ENCODE data around the gene DEDD2. TPM values are rescaled to one million over a fixed set of nuclear protein-coding genes. Genes with fewer than 3 reads are reported as not detected.

DEDD2 gene
- total and polyA plus RNA-seq, 4 donors: 16.4 to 33.8 (median 19.7) TPM

DNA sequence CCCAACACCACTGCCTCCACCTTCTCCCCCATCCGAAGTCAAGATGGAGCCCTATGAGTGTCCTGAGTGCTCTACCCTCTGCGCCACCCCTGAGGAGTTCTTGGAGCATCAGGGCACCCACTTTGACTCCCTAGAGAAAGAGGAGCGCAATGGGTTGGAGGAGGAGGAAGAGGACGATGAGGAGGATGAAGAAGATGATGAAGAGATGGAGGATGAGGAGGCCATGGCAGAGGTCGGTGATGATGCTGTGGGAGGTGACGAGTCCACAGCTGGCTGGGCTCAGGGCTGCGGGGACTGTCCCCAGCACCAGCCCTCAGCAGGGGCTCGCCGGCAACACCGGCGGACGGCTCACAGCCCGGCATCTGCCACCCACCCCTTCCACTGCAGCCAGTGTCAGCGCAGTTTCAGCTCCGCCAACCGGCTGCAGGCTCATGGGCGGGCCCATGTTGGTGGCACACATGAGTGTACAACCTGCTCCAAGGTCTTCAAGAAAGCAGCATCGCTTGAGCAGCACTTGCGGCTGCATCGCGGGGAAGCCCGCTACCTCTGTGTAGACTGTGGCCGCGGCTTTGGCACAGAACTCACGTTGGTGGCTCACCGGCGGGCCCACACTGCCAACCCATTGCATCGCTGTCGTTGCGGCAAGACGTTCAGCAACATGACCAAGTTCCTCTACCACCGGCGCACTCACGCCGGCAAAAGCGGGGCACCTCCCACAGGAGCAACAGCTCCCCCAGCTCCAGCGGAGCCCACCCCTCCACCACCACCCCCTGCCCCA, 7.7 kb upstream of the DEDD2 start:
- Histone ChIP-seq H3K4me3 (ENCODE audit: low read length in 2 of 2) (no peak overlapping the region), H3K4me1 (ENCODE audit: control insufficient read depth in 1 of 2, insufficient read depth in 2 of 2, low read length in 2 of 2) (no peaks in the 10 kb centered on the region), H3K36me3 (ENCODE audit: control insufficient read depth in 1 of 2, insufficient read depth in 2 of 2, low read length in 1 of 2) (peaks cover 0 to 16% of the 10 kb centered on the region in 2 donors), H3K27ac (ENCODE audit: low read depth in 1 of 2, low read length in 2 of 2) (no peak overlapping the region), H3K27me3 (ENCODE audit: control insufficient read depth in 1 of 2, insufficient read depth in 2 of 2, low read length in 1 of 2) (no peaks in the 10 kb centered on the region), H3K9me3 (ENCODE audit: control insufficient read depth, low read length) (no peaks in the 10 kb centered on the region)
- DNase-seq: no peak
- intact Hi-C loops (cut with DNase I): no loop called here
- ATAC-seq (ENCODE audit: low FRiP score): no peak
- WGBS, 2 donors: 95 to 96% methylated on average over 36 to 37 of the region's 37 CpGs

DNA sequence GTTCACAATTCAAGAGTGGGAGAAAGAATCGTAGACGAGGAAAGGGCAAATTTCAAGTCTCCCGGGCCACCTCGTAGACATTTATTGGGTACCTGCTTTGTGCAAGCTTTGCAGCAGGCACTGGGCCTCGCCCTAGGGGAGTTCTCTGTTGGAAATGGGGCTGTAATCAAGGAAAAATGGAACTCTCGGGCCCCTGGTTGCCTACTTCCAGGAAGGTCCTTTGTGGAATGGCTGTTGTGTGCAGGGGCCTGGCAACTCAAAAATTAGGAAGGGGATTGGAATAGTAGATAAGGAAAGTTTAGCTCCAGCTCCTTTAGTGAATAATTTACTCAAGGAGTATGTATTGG, 3.2 kb upstream of the DEDD2 start:
- Histone ChIP-seq H3K9me3 (ENCODE audit: control insufficient read depth, low read length) (no peaks in the 10 kb centered on the region), H3K36me3 (ENCODE audit: control insufficient read depth in 1 of 2, insufficient read depth in 2 of 2, low read length in 1 of 2) (peaks cover 0 to 7% of the 10 kb centered on the region in 2 donors), H3K4me1 (ENCODE audit: control insufficient read depth in 1 of 2, insufficient read depth in 2 of 2, low read length in 2 of 2) (no peaks in the 10 kb centered on the region), H3K27ac (ENCODE audit: low read depth in 1 of 2, low read length in 2 of 2) (no peak overlapping the region), H3K27me3 (ENCODE audit: control insufficient read depth in 1 of 2, insufficient read depth in 2 of 2, low read length in 1 of 2) (no peaks in the 10 kb centered on the region), H3K4me3 (ENCODE audit: low read length in 2 of 2) (peak overlapping the region; percentile 51 to 65)
- 1% methylated on average over 6 of the region's 6 CpGs for WGBS, 2 donors
- DNase-seq (no peak), ATAC-seq (ENCODE audit: low FRiP score) (no peak)
- intact Hi-C loops (cut with DNase I): no loop called here

DNA sequence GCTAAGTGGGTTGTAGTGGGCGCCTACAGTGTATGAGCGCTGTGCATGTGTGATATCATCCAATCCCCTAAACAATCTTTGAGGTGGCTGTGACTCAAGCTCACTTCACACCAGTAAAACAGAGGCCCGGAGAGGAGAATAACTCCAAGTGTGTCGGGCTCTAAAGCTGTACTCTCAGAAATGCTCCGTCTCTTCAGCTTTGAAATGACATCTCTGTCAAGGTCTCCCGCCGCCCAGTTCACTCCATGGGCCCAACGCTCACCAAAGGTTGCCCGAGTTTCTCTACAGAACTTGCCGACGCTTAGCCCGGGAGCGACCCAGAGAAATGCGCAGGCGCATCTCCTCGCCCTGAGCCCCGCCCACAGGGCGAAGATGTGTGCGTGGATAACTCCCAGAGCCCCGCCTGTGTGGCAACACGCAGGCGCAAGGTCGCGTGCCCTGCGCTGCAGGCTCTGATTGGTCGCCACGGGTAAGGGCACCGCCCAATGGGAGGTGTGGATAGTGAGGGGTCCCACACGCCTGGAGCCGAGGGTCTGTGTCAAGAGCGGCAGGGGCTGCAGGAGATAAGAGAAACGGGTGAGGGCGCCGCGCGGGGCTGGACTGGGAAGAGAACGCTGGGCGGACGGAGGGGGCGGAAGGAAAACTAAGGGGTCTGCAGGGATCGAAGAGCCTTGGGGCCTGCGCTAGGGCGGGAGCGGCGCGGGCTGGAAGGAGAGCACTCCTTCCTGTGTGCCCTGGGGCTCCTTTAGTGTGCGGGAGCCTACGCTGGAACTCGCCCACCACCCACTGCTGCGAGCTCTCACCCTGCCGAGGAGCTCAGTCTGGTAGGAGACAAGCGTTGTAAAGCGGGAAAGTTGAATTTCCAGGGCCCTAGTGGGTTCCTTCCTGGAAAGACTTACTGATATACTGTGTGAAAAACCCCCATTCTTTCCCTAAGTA, 2.6 kb upstream of the DEDD2 start, which contains the start of gene ZNF526:
TSS of gene ZNF526 (plus strand) at position 501 of the 939 bp plus-strand sequence. CDS start 4,092 bp downstream, outside the sequence.
- WGBS, 2 donors: 0 to 1% methylated on average over 52 to 53 of the region's 53 CpGs
- Histone ChIP-seq H3K9me3 (ENCODE audit: control insufficient read depth, low read length) (no peaks in the 10 kb centered on the region), H3K4me3 (ENCODE audit: low read length in 2 of 2) (peak within 1 kb of the TSS; percentile 51 to 65), H3K4me1 (ENCODE audit: control insufficient read depth in 1 of 2, insufficient read depth in 2 of 2, low read length in 2 of 2) (no peaks in the 10 kb centered on the region), H3K27ac (ENCODE audit: low read depth in 1 of 2, low read length in 2 of 2) (peak within 1 kb of the TSS; percentile 8 to 65), H3K36me3 (ENCODE audit: control insufficient read depth in 1 of 2, insufficient read depth in 2 of 2, low read length in 1 of 2) (peaks cover 0 to 6% of the 10 kb centered on the region in 2 donors), H3K27me3 (ENCODE audit: control insufficient read depth in 1 of 2, insufficient read depth in 2 of 2, low read length in 1 of 2) (no peaks in the 10 kb centered on the region)
- peak; percentile 98 to 99 for DNase-seq
- ATAC-seq (ENCODE audit: low FRiP score): peak; percentile 95
- intact Hi-C loops (cut with DNase I): no loop called here

DNA sequence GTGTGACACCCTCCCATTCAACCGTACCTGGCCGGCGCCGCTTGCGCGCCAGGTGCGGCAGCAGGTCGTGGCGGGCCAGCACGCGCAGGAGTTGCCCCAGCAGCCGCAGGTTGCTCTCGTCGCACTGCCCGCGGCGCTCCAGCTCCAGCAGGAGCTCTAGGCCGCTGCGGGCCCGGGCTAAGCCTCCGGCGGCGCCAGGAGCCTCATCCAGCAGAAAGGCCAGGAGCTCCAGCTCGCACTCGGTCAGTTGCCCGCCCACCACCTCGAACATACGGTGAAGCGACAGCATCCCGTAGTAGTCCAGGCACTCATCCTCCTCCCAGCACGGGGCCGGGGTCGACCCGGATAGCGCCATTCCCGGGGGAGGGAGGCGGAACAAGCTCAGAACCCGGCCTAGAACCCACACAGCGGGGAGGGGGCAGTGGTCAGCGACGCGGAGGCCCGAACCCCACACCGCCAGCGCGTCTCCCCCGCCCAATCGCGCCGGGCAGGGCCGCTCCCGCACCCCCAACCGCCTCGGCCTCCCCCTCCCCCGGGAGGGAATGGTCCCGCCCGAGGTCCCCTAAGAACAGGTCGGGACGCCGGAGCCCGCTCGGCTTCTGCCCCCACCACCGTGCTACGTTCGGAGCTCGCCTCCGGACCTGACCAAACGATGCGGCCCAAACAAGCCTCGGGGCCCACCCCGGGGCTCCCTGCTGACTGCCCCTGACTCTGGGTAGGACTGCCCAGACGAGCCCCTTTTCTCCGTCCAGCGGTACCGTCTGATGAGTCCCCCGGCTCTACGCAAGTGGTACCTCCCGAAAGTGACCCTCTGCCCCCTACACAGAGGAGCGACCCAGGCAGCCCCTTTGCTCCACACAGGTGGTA, 591 bp downstream of the DEDD2 start:
- no peaks in the 10 kb centered on the region for H3K27me3 ChIP-seq (ENCODE audit: control insufficient read depth in 1 of 2, insufficient read depth in 2 of 2, low read length in 1 of 2)
- H3K36me3 ChIP-seq (ENCODE audit: control insufficient read depth in 1 of 2, insufficient read depth in 2 of 2, low read length in 1 of 2): no peaks in the 10 kb centered on the region
- H3K9me3 ChIP-seq (ENCODE audit: control insufficient read depth, low read length): no peaks in the 10 kb centered on the region
- WGBS, 2 donors: 1 to 2% methylated on average over 72 to 79 of the region's 79 CpGs
- ATAC-seq (ENCODE audit: low FRiP score) (peak; percentile 46), DNase-seq (peak; percentile 74 to 84)
- intact Hi-C loops (cut with DNase I): no loop called here
- no peaks in the 10 kb centered on the region for H3K4me1 ChIP-seq (ENCODE audit: control insufficient read depth in 1 of 2, insufficient read depth in 2 of 2, low read length in 2 of 2)
- peak overlapping the region; percentile 44 to 70 for H3K4me3 ChIP-seq (ENCODE audit: low read length in 2 of 2)
- H3K27ac ChIP-seq (ENCODE audit: low read depth in 1 of 2, low read length in 2 of 2): peak overlapping the region in 1 of 2 donors; percentile 20

DNA sequence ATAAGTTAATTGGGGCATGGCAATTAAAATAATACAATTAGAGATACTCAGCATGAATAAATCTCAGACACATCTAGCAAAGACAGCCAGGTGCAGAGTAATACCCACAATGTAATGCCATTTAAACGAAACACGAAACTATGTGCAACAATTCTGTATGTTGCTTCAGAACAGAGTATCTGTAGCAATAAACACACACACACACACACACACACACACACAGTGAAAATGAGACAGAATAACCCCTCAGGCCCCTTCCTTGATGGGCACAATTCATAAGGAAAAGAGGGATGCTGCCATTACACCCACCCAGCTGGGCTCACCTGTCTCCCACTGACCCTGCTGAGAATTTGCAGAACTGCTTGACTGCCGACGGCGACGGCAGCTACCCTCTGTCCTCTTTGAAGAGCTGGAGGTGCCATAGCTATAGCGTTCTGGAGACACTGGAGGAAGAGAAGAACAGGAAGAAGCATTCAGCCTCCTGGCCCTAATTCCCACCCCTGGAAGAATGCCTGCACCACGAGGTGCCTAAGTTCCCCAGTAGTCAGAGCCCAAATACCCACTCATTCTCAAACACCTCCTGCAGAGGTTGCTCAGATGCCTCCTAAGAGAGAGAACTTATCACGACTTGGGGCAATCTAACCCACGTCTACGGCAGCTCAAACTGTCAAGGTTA, 2.5 kb downstream of the DEDD2 start:
- DNase-seq (no peak), ATAC-seq (ENCODE audit: low FRiP score) (no peak)
- intact Hi-C loops (cut with DNase I): no loop called here
- no peaks in the 10 kb centered on the region for H3K27me3 ChIP-seq (ENCODE audit: control insufficient read depth in 1 of 2, insufficient read depth in 2 of 2, low read length in 1 of 2)
- no peaks in the 10 kb centered on the region for H3K4me1 ChIP-seq (ENCODE audit: control insufficient read depth in 1 of 2, insufficient read depth in 2 of 2, low read length in 2 of 2)
- WGBS, 2 donors: 80 to 82% methylated on average over 11 of the region's 11 CpGs
- no peak overlapping the region for H3K4me3 ChIP-seq (ENCODE audit: low read length in 2 of 2)
- H3K36me3 ChIP-seq (ENCODE audit: control insufficient read depth in 1 of 2, insufficient read depth in 2 of 2, low read length in 1 of 2): no peaks in the 10 kb centered on the region
- no peak overlapping the region for H3K27ac ChIP-seq (ENCODE audit: low read depth in 1 of 2, low read length in 2 of 2)
- no peaks in the 10 kb centered on the region for H3K9me3 ChIP-seq (ENCODE audit: control insufficient read depth, low read length)

DNA sequence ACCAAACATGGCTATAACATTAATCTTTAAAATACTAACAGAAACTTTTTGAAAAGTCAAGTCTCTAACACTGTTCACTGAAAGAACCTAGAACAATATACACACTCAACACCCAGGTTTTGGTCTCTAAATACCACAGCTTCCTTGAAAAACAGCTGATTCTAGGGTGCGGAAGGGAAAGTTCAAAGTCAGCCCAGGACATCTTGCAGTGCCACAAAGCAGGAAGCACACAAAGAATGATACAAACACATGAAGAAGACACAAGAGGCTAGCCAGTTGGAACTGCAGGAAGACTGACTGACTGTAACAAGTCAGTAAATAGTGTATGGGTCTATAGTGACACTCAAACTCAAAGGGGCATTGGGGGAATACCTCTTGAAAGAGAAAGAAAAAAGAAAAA, 4.6 kb downstream of the DEDD2 start:
- DNase-seq (no peak), ATAC-seq (ENCODE audit: low FRiP score) (no peak)
- peaks cover 0 to 8% of the 10 kb centered on the region in 2 donors for H3K36me3 ChIP-seq (ENCODE audit: control insufficient read depth in 1 of 2, insufficient read depth in 2 of 2, low read length in 1 of 2)
- no peaks in the 10 kb centered on the region for H3K9me3 ChIP-seq (ENCODE audit: control insufficient read depth, low read length)
- no peaks in the 10 kb centered on the region for H3K27me3 ChIP-seq (ENCODE audit: control insufficient read depth in 1 of 2, insufficient read depth in 2 of 2, low read length in 1 of 2)
- 93 to 96% methylated on average over 1 of the region's 1 CpG for WGBS, 2 donors
- no peak overlapping the region for H3K4me3 ChIP-seq (ENCODE audit: low read length in 2 of 2)
- no peaks in the 10 kb centered on the region for H3K4me1 ChIP-seq (ENCODE audit: control insufficient read depth in 1 of 2, insufficient read depth in 2 of 2, low read length in 2 of 2)
- no peak overlapping the region for H3K27ac ChIP-seq (ENCODE audit: low read depth in 1 of 2, low read length in 2 of 2)
- intact Hi-C loops (cut with DNase I): no loop called here

DNA sequence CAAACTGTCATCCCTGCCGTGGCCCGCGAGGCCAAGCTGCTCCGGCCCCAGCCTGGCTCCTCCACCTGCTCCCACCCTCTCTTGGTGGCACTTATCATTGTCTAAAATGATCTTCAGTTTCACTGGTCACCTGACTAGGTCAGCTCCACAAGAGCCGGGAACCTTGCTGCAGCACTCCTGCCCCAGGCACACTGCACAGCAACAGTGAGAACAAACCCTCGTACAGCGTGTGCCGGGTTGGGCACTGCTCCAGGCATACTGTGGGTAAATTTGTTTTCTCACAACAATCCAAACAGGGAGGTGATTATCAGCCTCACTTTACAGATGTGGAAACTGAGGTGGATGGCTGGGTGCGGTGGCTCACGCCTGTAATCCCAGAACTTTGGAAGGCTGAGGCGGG, 8.9 kb downstream of the DEDD2 start:
- H3K27ac ChIP-seq (ENCODE audit: low read depth in 1 of 2, low read length in 2 of 2): no peak overlapping the region
- DNase-seq (peak in 1 of 2 donors; percentile 46), ATAC-seq (ENCODE audit: low FRiP score) (no peak)
- no peak overlapping the region for H3K4me3 ChIP-seq (ENCODE audit: low read length in 2 of 2)
- H3K9me3 ChIP-seq (ENCODE audit: control insufficient read depth, low read length): no peaks in the 10 kb centered on the region
- 85% methylated on average over 11 of the region's 11 CpGs for WGBS, 2 donors
- no peaks in the 10 kb centered on the region for H3K4me1 ChIP-seq (ENCODE audit: control insufficient read depth in 1 of 2, insufficient read depth in 2 of 2, low read length in 2 of 2)
- H3K27me3 ChIP-seq (ENCODE audit: control insufficient read depth in 1 of 2, insufficient read depth in 2 of 2, low read length in 1 of 2): no peaks in the 10 kb centered on the region
- intact Hi-C loops (cut with DNase I): no loop called here
- peaks cover 6 to 13% of the 10 kb centered on the region in 2 donors for H3K36me3 ChIP-seq (ENCODE audit: control insufficient read depth in 1 of 2, insufficient read depth in 2 of 2, low read length in 1 of 2)

All from aorta (tissue), 5 donors.